NB4 (cell line): ENCODE results near the gene GCNT4.

Experiments
- DNase-seq: peaks from one replicate; pipeline ENCODE4 v3.0.0; 2010; ENCODE audit warnings: low read depth
- H3K4me3 ChIP-seq: one replicate; pipeline ENCODE4 v1.5.1; 2011; ENCODE audit warnings: mild to moderate bottlenecking, low read depth, low read length, moderate library complexity
- CTCF ChIP-seq: IDR thresholded peaks from one replicate; pipeline ENCODE4 v1.5.1; 2012; ENCODE audit warnings: low read depth, low read length
- MAX ChIP-seq: IDR thresholded peaks from 2 replicates; pipeline ENCODE4 v1.6.1; 2011; ENCODE audit warnings: low read depth, low read length
- MYC ChIP-seq: IDR thresholded peaks from 2 replicates; pipeline ENCODE4 v1.6.1; 2011; ENCODE audit warnings: low read depth, low read length
- POLR2A ChIP-seq: IDR thresholded peaks from 2 replicates; pipeline ENCODE4 v1.6.1; 2011; ENCODE audit warnings: mild to moderate bottlenecking; ENCODE audit not compliant: insufficient read length; ENCODE audit errors: extremely low read depth

GCNT4 gene

GRCh38 chr5:75053054-75053303 is 621 bp upstream of the GCNT4 start:
- no peak overlapping the region for H3K4me3 ChIP-seq
- TF ChIP-seq CTCF (no peak), MYC (no peak), MAX (no peak), POLR2A (no peak)
- no peak for DNase-seq

GRCh38 chr5:75051217-75051751 is 1.1 kb downstream of the GCNT4 start:
- TF ChIP-seq POLR2A: no peak
- TF ChIP-seq CTCF: no peak
- no peak for TF ChIP-seq MAX
- TF ChIP-seq MYC: no peak
- H3K4me3 ChIP-seq: no peak overlapping the region
- no peak for DNase-seq

GRCh38 chr5:75050415-75050814 is 1.9 kb downstream of the GCNT4 start:
- TF ChIP-seq CTCF: peak; percentile 19
- no peak for TF ChIP-seq MAX
- no peak for TF ChIP-seq MYC
- TF ChIP-seq POLR2A: no peak
- DNase-seq: peak; percentile 16
- no peak overlapping the region for H3K4me3 ChIP-seq

GRCh38 chr5:75049456-75050351 is 2.7 kb downstream of the GCNT4 start:
- no peak overlapping the region for H3K4me3 ChIP-seq
- DNase-seq: peak; percentile 62
- TF ChIP-seq CTCF (peak; percentile 81), MYC (no peak; the same call in 1 of the 2 replicates)

- no peak for DNase-seq
- no peak overlapping the region for H3K4me3 ChIP-seq
- TF ChIP-seq POLR2A (no peak), CTCF (no peak), MAX (no peak), MYC (no peak)
Observed at GRCh38 chr5:75048457-75048953, 3.9 kb downstream of the GCNT4 start.

- DNase-seq: no peak
- no peak overlapping the region for H3K4me3 ChIP-seq
- TF ChIP-seq CTCF: no peak
- TF ChIP-seq POLR2A: no peak
- TF ChIP-seq MYC: no peak
- no peak for TF ChIP-seq MAX
Observed at GRCh38 chr5:75047356-75047755, 5.0 kb downstream of the GCNT4 start.
